NCI-H2107 treated with DMSO at 0.1 percent for 48 hours (cell line): Measurements from ENCODE around the gene ATE1.
"Not testable (repeated sequence)": the region's sequence is repeated elsewhere in the genome, so short reads cannot be mapped to it uniquely, and the experiment has no call there.

Experiments
- DNase-seq: peaks from one replicate; lab custom pipeline; 2025; ENCODE audit not compliant: unreplicated experiment; lab: John Stamatoyannopoulos, UW

ATE1 gene

GRCh38 chr10:121699703-121700102 lies 228.1 kb downstream of the ATE1 start:
- DNase-seq = not testable (repeated sequence)

- DNase-seq = no peak
Measured at GRCh38 chr10:121698902-121699301, 228.9 kb downstream of the ATE1 start.

- DNase-seq = no peak
Measured at GRCh38 chr10:121698336-121698735, 229.5 kb downstream of the ATE1 start.

GRCh38 chr10:121696854-121697253 lies 231.0 kb downstream of the ATE1 start:
- no peak for DNase-seq

GRCh38 chr10:121695731-121696464 lies 231.9 kb downstream of the ATE1 start:
- DNase-seq = no peak

GRCh38 chr10:121694966-121695643 lies 232.7 kb downstream of the ATE1 start:
- no peak for DNase-seq

- no peak for DNase-seq
Measured at GRCh38 chr10:121694327-121694965, 233.4 kb downstream of the ATE1 start.

GRCh38 chr10:121692626-121693025 lies 235.2 kb downstream of the ATE1 start:
- no peak for DNase-seq

- DNase-seq = no peak
Measured at GRCh38 chr10:121690970-121691369, 236.9 kb downstream of the ATE1 start.
